Fibroblast of skin of right biceps (primary cell): ENCODE data around the gene PRKN.

Source experiments
- DNase-seq: peaks from one replicate; pipeline ENCODE4 v3.0.0-alpha.2; 2013

Gene PRKN

GRCh38 chr6:161673026-161673425, 1054.5 kb downstream of the PRKN start:
- DNase-seq, result no peak

- DNase-seq, result no peak
Measured at GRCh38 chr6:161671117-161671516, 1056.4 kb downstream of the PRKN start.

GRCh38 chr6:161668665-161669064, 1058.9 kb downstream of the PRKN start:
- DNase-seq, result no peak

GRCh38 chr6:161667957-161668356, 1059.6 kb downstream of the PRKN start:
- DNase-seq, result no peak

- DNase-seq, result no peak
Measured at GRCh38 chr6:161663682-161664081, 1063.9 kb downstream of the PRKN start.

- DNase-seq, result no peak
Measured at GRCh38 chr6:161660666-161661571, 1066.6 kb downstream of the PRKN start.

- DNase-seq, result no peak
Measured at GRCh38 chr6:161658211-161658610, 1069.4 kb downstream of the PRKN start.

- DNase-seq, result no peak
Measured at GRCh38 chr6:161654209-161654608, 1073.4 kb downstream of the PRKN start.

DNA sequence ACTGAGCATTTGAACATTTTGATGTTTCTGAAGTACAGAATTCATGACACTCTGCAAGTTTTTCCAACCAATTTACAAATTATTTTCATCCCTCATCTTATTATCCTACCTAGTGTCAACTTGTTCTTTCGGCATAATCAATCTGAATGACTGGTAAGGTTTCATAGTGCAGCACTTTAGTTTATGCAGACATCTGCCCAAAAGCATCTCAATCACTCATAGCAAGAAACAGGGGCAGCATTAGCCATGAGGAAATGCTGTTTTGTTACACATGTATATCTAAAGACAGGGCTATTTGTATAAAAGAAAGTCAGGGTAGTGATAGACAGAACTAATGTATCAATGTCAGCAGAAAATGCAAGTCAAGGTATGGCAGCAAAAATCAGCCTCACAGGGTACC, 1075.6 kb downstream of the PRKN start:
- no peak for DNase-seq

GRCh38 chr6:161649841-161650240, 1077.7 kb downstream of the PRKN start:
- DNase-seq, result no peak

DNA sequence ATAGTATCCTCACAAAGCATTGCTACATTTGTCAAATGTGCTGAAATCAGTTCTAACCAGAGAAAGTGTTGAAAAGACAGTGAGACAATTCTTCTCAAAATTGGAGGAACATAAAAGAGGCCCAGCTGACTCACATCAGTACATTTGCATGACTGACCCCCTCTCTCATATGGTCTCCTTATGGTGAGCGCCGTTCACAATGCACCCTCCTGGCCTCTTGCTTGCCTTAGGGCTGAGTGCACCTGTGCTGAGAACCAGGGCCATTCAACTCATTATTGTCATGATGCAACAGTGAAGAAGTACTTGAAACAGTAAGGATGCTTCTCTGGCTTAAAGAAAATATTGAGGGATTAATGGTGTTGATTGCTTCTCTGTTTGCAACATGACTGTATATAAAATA, 1078.5 kb downstream of the PRKN start:
- no peak for DNase-seq

DNA sequence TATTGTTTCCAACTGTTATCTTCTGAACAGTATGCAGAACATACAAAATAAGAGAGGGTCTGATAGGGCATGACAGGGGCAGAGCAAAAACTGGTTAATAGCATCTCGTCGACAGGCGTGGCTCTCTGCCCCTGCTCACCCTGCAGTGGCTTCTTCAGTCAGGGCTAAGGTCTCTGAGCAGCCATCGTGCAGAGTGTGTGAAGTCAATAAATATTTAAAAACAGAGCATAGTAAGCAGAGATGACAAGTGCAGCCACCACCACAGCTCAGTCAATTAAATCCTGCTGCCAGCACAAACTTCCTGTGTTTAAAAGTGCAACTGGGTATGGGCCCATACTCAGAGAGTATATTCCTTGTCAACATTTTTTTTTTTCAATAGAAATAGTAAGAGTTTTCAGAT, 1080.3 kb downstream of the PRKN start:
- DNase-seq, result no peak

DNA sequence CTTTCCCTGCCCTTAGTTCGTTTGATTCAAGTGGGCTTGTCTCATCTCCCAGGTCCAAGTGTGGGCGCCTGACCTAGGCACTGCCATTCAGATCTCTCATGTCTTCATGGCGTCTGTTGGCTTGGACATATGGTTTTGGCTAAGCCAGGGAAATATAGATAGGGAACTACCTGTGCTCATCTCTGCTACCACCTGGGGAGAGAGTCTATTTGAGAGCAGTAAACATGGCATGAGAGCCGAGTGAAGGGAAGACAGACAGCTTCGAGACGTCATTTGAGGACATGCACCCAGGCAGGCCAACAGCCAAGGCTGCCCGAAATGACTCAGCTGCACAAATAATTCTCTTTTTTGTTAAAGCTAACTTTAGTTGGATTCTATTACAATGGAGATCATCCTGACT, 1083.0 kb downstream of the PRKN start:
- DNase-seq, result no peak

DNA sequence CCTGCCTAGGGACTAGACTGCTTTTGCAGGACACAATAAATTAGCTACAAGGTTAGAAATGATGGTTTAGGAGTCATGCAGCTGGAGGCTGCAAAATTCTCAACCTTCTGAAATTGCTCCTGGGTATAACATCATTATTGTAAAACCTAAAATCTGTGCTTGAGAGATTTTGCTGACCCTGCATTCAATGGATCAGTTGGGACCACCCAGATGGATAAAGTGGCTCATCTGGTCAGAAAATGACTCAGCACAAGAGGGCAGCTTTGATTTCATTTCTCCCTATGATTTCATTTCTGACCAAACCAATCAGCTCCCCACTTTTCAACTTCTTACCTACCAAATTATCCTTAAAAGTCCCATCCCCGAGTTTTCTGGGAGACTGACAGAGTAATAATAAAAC, 1086.4 kb downstream of the PRKN start:
- DNase-seq, result no peak

- DNase-seq, result peak; percentile 50
Measured at GRCh38 chr6:161639772-161640171, 1087.8 kb downstream of the PRKN start.

DNA sequence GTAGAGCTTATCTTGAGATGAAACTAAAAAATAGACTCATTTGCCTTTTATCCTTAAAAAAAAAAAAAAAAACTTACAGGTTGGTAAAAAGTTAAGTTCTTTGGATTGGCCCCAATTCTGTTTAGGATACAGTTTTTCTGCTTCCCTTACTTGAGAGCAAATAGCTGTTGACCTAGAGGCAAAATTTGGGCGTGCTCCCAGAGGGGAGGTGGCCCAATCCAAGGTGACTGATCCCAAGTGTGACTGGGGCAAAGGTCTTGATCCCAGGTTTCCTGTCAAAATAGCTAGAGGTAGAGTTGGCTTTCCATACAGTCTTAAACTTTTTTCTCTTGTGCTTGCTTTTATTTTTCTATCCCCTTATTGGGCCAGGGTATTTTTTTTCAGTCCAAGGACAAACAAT, 1089.9 kb downstream of the PRKN start:
- DNase-seq, result no peak

GRCh38 chr6:161636882-161637430, 1090.6 kb downstream of the PRKN start:
- no peak for DNase-seq

GRCh38 chr6:161635975-161636374, 1091.6 kb downstream of the PRKN start:
- no peak for DNase-seq

DNA sequence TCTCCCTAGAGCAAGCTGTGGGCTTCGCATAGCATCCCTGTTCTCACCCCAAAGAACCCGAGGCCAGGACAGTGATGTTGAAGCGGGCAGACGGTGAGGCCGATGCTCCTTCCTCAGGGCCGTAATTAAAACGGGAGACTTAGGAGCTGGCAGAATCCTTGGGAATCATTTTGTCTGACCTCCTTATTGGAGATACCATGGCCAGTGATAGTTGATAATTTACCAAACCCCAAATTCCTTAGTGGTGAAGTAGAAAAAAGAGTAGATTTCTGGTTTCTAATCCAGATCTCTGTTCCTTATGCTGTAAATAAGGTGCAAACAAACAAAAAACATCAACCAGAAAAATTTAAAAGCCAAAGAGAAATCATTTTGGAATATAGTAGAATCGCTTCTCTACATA, 1092.7 kb downstream of the PRKN start:
- no peak for DNase-seq

DNA sequence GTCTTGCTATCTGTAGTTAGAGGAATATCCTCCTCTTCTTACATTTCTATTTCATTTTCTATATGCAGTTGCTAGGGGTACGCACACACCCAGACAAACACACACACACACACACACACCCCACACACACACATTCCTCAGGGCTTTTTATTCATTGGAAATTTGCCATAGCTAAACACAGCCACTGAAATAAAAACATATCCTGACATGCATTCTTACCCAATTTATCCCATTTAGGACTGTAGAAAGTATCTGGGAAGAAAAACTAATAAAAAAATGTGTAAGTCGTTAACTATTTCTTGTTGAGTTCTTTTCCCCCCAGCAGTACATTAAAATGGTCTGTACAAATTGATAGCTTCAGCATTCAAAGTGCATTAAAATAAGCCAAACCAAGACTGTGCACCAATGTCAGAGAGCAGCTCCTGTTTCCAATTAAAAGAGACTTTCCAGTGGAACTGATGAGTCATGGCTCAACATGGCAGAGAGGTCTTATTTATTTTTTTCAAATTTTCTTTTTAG, 1095.8 kb downstream of the PRKN start:
- peak; percentile 98 for DNase-seq

- peak; percentile 68 for DNase-seq
Measured at GRCh38 chr6:161630674-161631073, 1096.9 kb downstream of the PRKN start.

DNA sequence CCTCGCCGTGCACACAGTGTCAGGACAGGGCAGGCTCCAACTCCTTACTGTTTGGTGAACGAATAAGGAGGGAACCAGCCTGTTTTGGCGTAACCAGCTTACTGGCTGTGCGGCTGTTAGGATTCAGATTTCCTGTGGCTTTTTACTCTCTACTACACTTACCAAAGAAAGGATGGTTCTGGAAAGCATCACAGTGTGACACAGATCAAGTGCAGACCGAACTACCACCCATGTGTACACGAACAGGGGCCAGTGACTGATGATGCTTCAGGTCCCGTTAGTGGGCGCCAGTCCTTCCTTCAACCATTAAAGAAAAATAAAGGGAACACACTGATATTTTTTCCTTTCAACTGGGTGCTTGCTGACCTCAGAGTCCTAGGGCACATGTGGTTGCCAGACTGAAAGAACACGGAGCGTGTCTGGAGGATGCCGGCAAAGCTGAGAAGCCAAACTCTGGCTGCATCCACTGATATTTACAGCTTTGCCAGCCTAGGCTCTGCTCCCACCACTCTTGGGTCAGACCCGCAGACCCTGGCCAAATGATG, 1101.4 kb downstream of the PRKN start:
- DNase-seq, result no peak

DNA sequence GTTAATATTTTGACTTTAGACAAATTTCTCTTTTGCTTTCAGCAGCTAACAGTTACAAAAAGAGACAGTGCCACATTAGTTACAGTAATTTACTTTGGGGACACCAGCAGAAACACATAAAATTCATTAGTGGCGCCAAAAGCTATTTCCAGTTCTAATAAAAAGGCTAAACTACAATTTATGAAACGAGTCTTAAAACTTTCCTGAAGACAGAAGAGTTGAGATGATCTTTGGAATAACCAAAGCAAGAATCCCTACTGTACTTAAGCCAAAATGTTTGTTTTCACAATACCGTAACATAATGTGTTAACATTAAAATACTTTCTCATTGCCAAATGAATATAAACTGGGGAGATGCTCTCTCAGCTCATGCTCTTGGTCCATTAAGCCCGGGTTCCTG, 1103.5 kb downstream of the PRKN start:
- no peak for DNase-seq

DNA sequence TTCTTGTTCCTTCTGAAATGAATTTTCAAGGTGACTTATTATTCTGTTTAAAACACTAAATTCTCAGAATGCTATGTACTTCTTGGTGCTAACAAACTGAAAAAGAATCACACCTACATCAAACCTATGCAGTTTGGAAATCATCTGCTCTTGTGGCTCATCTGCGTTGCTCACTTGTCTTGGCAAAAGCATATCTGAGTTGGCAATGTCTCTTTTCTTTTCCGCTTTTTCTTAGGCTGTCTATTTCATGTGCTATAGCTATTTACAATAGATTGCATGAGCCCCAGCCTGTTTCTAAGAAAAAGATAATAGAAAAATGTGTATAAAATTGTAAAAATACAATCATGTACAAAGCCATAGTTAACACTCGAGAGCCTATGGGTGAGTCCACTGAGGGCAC, 1104.8 kb downstream of the PRKN start:
- DNase-seq, result no peak
